Effector memory CD8-positive, alpha-beta T cell (primary cell): ENCODE data around the gene GPR107.

Experiments
- ATAC-seq: fragments of 150-1000 bp; cut with Tn5 transposase; replicated peaks from 2 replicates; pipeline ENCODE4 v1.10.0; 2021; ENCODE audit warnings: mild to moderate bottlenecking, moderate library complexity
- DNase-seq, 3 experiments: peaks; one replicate each; pipeline ENCODE4 v3.0.0; 2021
- H3K27ac Mint-ChIP-seq, 2 donors: one replicate each; pipeline ENCODE4 v1.8.0; 2022; ENCODE audit warnings: mild to moderate bottlenecking in 2 of 2, mixed read lengths in 2 of 2, moderate library complexity in 2 of 2
- H3K27me3 Mint-ChIP-seq, 2 donors: one replicate each; pipeline ENCODE4 v1.8.0; 2022; ENCODE audit warnings: mixed read lengths in 2 of 2
- H3K36me3 Mint-ChIP-seq: one replicate; pipeline ENCODE4 v1.8.0; 2022; ENCODE audit warnings: mild to moderate bottlenecking, moderate library complexity, mixed read lengths; ENCODE audit not compliant: insufficient read depth
- H3K4me1 Mint-ChIP-seq, 2 donors: one replicate each; pipeline ENCODE4 v1.8.0; 2022; ENCODE audit warnings: low read depth in 2 of 2, mixed read lengths in 2 of 2
- H3K4me3 Mint-ChIP-seq, 2 donors: one replicate each; pipeline ENCODE4 v1.8.0; 2022; ENCODE audit warnings: mild to moderate bottlenecking in 2 of 2, mixed read lengths in 2 of 2, moderate library complexity in 2 of 2
- H3K9me3 Mint-ChIP-seq, 2 donors: one replicate each; pipeline ENCODE4 v1.8.0; 2022; ENCODE audit warnings: mixed read lengths in 2 of 2

Gene GPR107

GRCh38 chr9:130112538-130113151 lies 58.9 kb downstream of the GPR107 start:
- Mint-ChIP-seq H3K27ac (peak overlapping the region; percentile 35 to 49), H3K4me3 (no peak overlapping the region), H3K36me3 (peaks cover 36% of the 10 kb centered on the region), H3K9me3 (no peaks in the 10 kb centered on the region), H3K4me1 (peaks cover 6 to 12% of the 10 kb centered on the region in 2 donors), H3K27me3 (no peaks in the 10 kb centered on the region)
- ATAC-seq (peak; percentile 76), DNase-seq (no peak)

GRCh38 chr9:130114741-130115140 lies 61.0 kb downstream of the GPR107 start:
- Mint-ChIP-seq H3K4me3 (no peak overlapping the region), H3K9me3 (no peaks in the 10 kb centered on the region), H3K4me1 (peaks cover 0 to 16% of the 10 kb centered on the region in 2 donors), H3K27me3 (no peaks in the 10 kb centered on the region), H3K36me3 (peaks cover 26% of the 10 kb centered on the region), H3K27ac (no peak overlapping the region)
- no peak for DNase-seq
- no peak for ATAC-seq

DNA sequence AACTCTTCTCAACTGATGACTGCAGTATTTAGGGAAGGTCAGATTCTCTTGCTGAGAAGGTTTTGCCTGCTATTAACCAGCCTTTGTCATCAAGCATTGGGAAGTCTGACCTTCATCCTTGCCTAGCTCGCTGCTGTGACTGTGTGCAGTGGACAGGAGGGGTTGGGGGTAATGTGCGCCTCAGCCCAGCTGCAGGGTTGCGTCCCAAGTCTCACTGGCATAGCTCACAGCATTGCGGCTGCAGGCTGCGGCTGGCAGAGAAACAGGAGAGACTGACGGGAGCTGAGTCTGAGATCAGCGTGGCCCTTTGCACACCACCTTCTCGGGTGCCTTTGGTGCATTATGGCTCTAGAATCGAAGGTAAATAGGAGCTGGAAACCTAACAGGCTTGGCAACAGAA lies 62.6 kb downstream of the GPR107 start:
- no peaks in the 10 kb centered on the region for H3K9me3 Mint-ChIP-seq
- no peaks in the 10 kb centered on the region for H3K27me3 Mint-ChIP-seq
- no peak for ATAC-seq
- no peak for DNase-seq
- peaks cover 0 to 10% of the 10 kb centered on the region in 2 donors for H3K4me1 Mint-ChIP-seq
- peaks cover 26% of the 10 kb centered on the region for H3K36me3 Mint-ChIP-seq
- H3K27ac Mint-ChIP-seq: no peak overlapping the region
- no peak overlapping the region for H3K4me3 Mint-ChIP-seq

- ATAC-seq (no peak), DNase-seq (no peak)
- no peaks in the 10 kb centered on the region for H3K27me3 Mint-ChIP-seq
- H3K4me3 Mint-ChIP-seq: no peak overlapping the region
- no peaks in the 10 kb centered on the region for H3K9me3 Mint-ChIP-seq
- H3K36me3 Mint-ChIP-seq: peaks cover 18% of the 10 kb centered on the region
- peaks cover 0 to 4% of the 10 kb centered on the region in 2 donors for H3K4me1 Mint-ChIP-seq
- H3K27ac Mint-ChIP-seq: no peak overlapping the region
Observed at GRCh38 chr9:130117376-130117775, 63.7 kb downstream of the GPR107 start.

DNA sequence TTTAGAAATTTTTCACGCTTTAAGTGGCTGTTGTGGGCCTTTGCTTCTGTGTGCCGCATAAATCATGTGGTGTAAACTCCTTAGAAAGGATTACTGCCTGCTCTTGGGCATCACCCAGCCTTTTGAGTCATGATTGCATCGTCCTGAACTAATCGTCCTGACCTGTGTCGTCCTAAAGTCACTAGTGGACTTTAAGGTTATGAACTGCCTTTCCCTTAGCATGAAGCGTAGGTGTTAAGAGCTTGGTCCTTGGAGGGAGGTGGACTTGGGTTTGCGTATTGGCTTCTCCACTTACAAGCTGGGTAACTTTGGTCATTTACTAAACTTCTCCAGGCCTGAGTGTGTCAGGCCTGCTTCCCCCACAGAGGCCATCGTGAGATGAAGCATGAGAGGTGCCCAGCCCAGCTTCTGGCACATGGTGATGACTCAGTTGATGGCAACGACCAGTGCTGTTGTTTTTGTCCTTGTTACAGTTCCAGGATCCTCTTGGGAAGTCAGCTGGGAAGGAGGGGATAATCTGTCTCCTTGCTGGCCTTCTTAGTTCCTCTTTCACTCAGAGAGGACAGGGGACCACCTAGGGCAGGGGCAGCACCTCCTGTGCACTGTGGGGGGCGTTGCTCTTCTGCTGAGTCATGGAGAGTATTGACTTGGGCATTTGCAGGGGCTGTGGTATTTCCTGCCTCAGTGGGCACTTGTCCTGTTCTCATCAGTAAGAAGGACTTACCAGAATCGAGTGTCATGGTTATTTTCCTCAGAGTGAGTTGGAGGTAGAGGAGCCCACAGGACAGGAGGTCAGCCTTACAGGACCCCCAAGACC lies 64.3 kb downstream of the GPR107 start:
- ATAC-seq: no peak
- DNase-seq: no peak
- Mint-ChIP-seq H3K4me1 (peaks cover 0 to 4% of the 10 kb centered on the region in 2 donors), H3K27me3 (no peaks in the 10 kb centered on the region), H3K36me3 (peaks cover 12% of the 10 kb centered on the region), H3K27ac (peak overlapping the region; percentile 13 to 83), H3K4me3 (no peak overlapping the region), H3K9me3 (no peaks in the 10 kb centered on the region)

DNA sequence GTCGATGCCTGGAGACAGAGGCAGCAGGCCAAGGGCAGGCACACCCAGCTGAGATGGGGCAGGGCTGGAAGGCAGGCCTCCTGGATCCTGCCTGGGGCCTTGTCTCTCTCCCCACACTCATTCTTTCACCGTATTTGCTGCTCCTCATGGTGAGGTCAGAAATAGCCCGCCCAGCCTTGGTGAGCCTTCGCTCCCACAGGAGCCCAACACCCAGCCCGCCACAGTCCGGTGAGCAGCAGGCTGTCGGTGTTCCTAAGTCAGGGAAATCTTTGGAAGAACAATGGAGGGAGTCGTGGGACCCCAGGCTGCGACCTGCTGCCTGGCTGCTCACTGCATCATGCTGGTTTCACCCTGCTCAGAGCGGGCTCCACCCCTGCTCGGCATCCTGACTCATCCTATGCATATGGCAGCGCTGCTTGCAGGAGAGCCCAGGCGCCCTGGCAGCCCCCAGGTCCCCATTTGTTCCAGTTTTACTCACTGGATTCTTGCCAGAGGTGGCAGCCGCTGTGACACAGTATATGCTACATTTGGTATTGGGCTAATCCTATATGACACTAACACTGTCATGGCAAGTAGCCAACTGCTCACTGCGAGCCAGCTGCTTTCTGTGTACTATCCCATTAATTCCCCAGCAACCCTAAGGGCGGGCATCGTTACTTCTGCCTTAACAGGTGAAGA lies 65.3 kb downstream of the GPR107 start:
- ATAC-seq (no peak), DNase-seq (no peak)
- no peak overlapping the region for H3K4me3 Mint-ChIP-seq
- H3K36me3 Mint-ChIP-seq: peaks cover 16% of the 10 kb centered on the region
- H3K9me3 Mint-ChIP-seq: no peaks in the 10 kb centered on the region
- no peaks in the 10 kb centered on the region for H3K27me3 Mint-ChIP-seq
- H3K27ac Mint-ChIP-seq: peak overlapping the region; percentile 13 to 83
- H3K4me1 Mint-ChIP-seq: peaks cover 0 to 4% of the 10 kb centered on the region in 2 donors

DNA sequence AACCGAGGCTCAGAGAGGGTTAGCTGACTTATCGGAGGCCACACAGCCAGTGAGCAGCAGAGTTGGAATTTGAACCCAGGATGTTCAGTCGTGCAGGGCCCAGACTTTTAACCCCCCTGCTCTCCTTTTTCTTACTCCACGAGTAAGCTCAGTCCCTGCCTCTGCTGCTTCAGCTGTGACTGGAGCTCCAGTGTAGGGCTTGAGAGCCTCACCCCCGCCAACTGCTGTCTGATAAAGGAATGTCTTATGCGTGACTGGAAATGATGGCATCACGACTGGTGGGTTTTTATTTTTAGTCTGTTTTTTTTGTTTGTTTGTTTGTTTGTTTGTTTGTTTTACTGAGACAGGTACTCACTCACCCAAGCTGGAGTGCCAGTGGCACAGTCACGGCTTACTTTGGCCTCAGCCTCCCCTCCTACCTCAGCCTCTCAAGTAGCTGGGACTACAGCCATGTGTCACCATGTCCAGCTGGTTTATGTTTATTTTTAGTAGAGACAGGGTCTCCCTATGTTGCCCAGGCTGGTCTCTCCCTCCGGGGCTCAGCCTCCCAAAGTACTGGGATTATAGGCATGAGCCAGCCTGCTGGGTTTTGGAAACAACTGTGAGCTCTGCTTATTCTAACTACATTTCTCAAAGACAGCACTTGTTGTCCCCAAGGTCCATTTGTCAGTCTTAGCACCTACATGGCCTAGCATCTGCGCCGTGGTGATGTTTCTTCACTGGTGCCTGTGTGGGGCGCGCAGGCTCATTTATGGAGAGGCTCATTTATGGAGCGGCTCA lies 66.0 kb downstream of the GPR107 start:
- Mint-ChIP-seq H3K27me3 (no peaks in the 10 kb centered on the region), H3K36me3 (peaks cover 16% of the 10 kb centered on the region), H3K4me3 (no peak overlapping the region), H3K27ac (no peak overlapping the region), H3K4me1 (peaks cover 0 to 4% of the 10 kb centered on the region in 2 donors), H3K9me3 (no peaks in the 10 kb centered on the region)
- no peak for ATAC-seq
- no peak for DNase-seq

GRCh38 chr9:130120299-130120587 lies 66.5 kb downstream of the GPR107 start:
- no peak for ATAC-seq
- no peak overlapping the region for H3K4me3 Mint-ChIP-seq

DNA sequence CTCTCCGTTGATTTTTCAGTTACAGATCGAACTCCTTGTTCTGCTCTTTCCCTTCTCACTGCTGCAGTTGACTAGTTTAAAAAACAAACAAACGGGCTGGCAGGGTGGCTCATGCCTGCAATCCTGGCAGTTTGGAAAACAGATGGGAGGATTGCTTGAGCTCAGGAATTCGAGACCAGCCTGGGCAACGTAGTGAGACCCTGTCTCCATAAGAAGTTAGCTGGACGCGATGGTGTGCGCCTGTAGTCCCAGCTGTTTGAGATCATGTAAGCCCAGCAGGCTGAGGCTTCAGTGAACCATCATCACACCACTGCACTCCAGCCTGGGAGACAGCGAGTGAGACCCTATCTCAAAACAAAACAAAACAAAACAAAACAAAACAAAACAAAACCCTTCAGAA lies 67.1 kb downstream of the GPR107 start:
- DNase-seq: no peak
- Mint-ChIP-seq H3K27me3 (no peaks in the 10 kb centered on the region), H3K4me3 (no peak overlapping the region), H3K36me3 (peaks cover 15% of the 10 kb centered on the region), H3K27ac (peak overlapping the region; percentile 15 to 75), H3K9me3 (no peaks in the 10 kb centered on the region), H3K4me1 (peaks cover 0 to 4% of the 10 kb centered on the region in 2 donors)
- no peak for ATAC-seq

More at GRCh38 chr9:130120299-130120587, 66.5 kb downstream of the GPR107 start:
- peak overlapping the region; percentile 15 to 75 for H3K27ac Mint-ChIP-seq
- peaks cover 0 to 4% of the 10 kb centered on the region in 2 donors for H3K4me1 Mint-ChIP-seq
- peaks cover 18% of the 10 kb centered on the region for H3K36me3 Mint-ChIP-seq
- no peaks in the 10 kb centered on the region for H3K27me3 Mint-ChIP-seq
- H3K9me3 Mint-ChIP-seq: no peaks in the 10 kb centered on the region
- DNase-seq: no peak

DNA sequence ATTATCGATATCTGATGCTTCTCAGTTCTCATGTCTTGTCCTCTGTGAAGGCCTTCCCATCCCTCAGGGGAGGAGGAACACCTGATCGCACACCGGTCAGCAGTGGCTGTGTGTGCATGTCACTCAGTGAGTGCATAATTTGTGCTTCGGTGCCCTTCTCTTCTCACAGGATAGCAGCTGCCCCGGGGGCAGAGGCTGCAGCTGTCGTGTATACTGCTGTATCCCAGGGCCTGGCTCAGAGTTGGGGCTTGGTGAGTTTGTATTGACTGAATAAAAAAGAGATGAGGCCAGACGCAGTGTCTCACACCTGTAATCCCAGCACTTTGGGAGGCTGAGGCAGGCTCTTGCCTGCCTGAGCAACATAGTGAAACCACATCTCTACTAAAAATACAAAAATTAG lies 68.8 kb downstream of the GPR107 start:
- Mint-ChIP-seq H3K4me1 (peaks cover 10 to 13% of the 10 kb centered on the region in 2 donors), H3K4me3 (no peak overlapping the region), H3K9me3 (no peaks in the 10 kb centered on the region), H3K27ac (no peak overlapping the region), H3K36me3 (peaks cover 12% of the 10 kb centered on the region), H3K27me3 (no peaks in the 10 kb centered on the region)
- ATAC-seq: no peak
- no peak for DNase-seq

DNA sequence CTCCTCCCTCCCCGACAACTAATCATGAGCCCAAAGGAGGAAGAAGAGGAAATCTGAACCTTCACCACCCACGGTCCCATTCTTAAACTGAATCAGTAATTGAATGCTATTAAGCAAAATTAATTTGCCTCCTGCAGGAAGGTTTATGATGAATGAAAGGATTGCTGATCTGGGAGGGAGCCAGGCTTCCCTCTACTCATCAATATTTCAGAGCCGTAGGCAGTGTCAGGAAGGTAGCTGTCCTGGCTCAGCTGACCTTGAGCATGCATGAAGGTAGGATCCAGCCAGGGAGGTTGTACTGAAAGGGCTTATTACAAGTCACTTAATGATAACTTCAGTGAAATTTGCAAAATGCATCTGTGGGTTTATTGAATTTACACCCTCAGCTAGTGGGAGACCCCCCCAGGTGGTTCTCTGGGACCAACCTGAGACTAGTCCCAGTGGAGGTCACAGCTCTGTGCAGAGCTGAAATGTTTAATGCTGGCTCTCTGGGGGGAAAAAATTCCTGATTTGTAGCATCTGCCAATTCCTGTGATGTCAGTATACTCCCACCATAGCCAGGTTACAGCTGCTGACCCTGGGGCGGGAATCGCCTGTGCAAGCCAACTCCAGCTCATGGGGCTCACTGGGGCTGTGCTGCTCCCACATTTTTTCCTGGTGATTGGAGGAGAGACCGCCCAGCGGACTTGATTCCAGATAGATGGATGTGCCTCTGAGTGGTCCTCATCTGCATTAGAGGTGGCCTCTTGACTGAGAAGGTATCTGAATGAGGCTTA lies 70.6 kb downstream of the GPR107 start:
- peaks cover 25 to 27% of the 10 kb centered on the region in 2 donors for H3K4me1 Mint-ChIP-seq
- no peaks in the 10 kb centered on the region for H3K9me3 Mint-ChIP-seq
- no peak overlapping the region for H3K27ac Mint-ChIP-seq
- DNase-seq (no peak), ATAC-seq (no peak)
- no peaks in the 10 kb centered on the region for H3K27me3 Mint-ChIP-seq
- H3K36me3 Mint-ChIP-seq: peaks cover 24% of the 10 kb centered on the region
- no peak overlapping the region for H3K4me3 Mint-ChIP-seq

GRCh38 chr9:130126721-130127433 lies 73.2 kb downstream of the GPR107 start:
- peak overlapping the region; percentile 100 for H3K27ac Mint-ChIP-seq
- peak overlapping the region; percentile 48 to 91 for H3K4me3 Mint-ChIP-seq
- DNase-seq: no peak
- H3K27me3 Mint-ChIP-seq: no peaks in the 10 kb centered on the region
- ATAC-seq: no peak
- H3K9me3 Mint-ChIP-seq: no peaks in the 10 kb centered on the region
- H3K4me1 Mint-ChIP-seq: peaks cover 44 to 50% of the 10 kb centered on the region in 2 donors
- peaks cover 41% of the 10 kb centered on the region for H3K36me3 Mint-ChIP-seq
